Mesothelial cell of epicardium (in vitro differentiated cells): ENCODE results near the gene XPNPEP1. TPM values are rescaled to one million over a fixed set of nuclear protein-coding genes. Genes with fewer than 3 reads are reported as not detected.

ENCODE experiments used
- DNase-seq, 2 experiments: peaks; one replicate each; pipeline ENCODE4 v3.0.0; 2021; ENCODE audit warnings: low spot score in 2 of 2; ENCODE audit not compliant: unreplicated experiment in 2 of 2
- H3K27ac Mint-ChIP-seq: 2 replicates; pipeline ENCODE4 v1.8.0; 2021; ENCODE audit warnings: mixed read lengths
- H3K27me3 Mint-ChIP-seq: 2 replicates; pipeline ENCODE4 v1.8.0; 2021; ENCODE audit warnings: low read depth, mixed read lengths
- H3K36me3 Mint-ChIP-seq: 2 replicates; pipeline ENCODE4 v1.8.0; 2021; ENCODE audit warnings: mixed read lengths
- H3K4me1 Mint-ChIP-seq: 2 replicates; pipeline ENCODE4 v1.8.0; 2021; ENCODE audit warnings: mixed read lengths
- H3K4me3 Mint-ChIP-seq: 2 replicates; pipeline ENCODE4 v1.8.0; 2021; ENCODE audit warnings: mild to moderate bottlenecking, moderate library complexity, mixed read lengths
- H3K9me3 Mint-ChIP-seq: 2 replicates; pipeline ENCODE4 v1.8.0; 2021; ENCODE audit warnings: mixed read lengths
- total RNA-seq: library from RNA; stranded (reverse); gene quantifications from 3 replicates; pipeline ENCODE4 v1.2.1, GENCODE V29; 2021
- TF ChIP-seq, protein P1 (sequence below): fragments of 200-600 bp; sonication (generic); IDR thresholded peaks from one replicate; pipeline ENCODE4 v1.5.0; 2021; ENCODE audit warnings: antibody characterized with exemption; ENCODE audit not compliant: unreplicated experiment

XPNPEP1 gene
- total RNA-seq, 1 donor from 2014 or later, result 87.7 TPM

DNA sequence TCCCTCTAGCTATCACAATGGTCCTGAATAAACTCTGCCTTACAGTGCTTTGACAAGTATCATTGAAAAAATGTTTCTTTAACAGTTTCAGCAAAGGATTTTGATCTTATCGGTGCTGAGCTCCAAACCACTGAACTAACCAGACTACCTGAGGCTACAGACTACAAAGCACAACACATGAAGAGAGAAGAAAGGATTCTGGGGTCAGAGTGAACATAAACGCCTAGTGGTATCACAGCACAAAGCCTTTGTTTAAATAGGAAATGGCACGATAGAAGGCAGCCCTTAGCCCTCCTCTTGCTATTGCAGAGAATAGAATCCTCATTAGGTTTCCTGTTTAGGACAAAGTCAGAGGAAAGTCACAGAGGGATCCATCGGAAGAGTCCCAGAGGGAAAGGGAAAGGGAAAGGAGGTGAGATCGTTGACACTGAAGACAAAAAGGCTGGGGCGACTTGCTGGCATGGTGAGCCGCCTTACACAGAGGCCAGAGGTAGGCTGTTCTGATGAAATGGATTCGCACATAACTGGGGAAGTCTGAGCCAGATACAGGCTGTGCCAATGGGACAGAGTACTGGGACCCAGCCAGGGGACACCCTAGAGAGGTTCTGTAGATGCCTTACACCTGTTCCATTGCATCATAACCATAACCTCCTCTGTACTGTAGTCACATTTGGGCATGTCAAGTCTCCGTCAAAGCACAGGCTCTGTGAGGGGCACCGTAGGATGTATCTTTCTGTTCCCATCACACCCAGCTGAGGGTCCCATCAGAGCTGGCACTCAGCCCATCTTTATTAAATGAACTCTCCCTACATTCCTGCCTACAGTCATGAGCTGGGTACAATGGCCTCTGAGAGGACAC, 71.5 kb downstream of the XPNPEP1 start:
- Mint-ChIP-seq H3K9me3 (no peaks in the 10 kb centered on the region), H3K27me3 (peaks cover 3% of the 10 kb centered on the region), H3K4me1 (peaks cover 8% of the 10 kb centered on the region), H3K4me3 (no peak overlapping the region), H3K27ac (no peak overlapping the region), H3K36me3 (no peaks in the 10 kb centered on the region)
- no peak for DNase-seq
- TF ChIP-seq, protein P1, sequence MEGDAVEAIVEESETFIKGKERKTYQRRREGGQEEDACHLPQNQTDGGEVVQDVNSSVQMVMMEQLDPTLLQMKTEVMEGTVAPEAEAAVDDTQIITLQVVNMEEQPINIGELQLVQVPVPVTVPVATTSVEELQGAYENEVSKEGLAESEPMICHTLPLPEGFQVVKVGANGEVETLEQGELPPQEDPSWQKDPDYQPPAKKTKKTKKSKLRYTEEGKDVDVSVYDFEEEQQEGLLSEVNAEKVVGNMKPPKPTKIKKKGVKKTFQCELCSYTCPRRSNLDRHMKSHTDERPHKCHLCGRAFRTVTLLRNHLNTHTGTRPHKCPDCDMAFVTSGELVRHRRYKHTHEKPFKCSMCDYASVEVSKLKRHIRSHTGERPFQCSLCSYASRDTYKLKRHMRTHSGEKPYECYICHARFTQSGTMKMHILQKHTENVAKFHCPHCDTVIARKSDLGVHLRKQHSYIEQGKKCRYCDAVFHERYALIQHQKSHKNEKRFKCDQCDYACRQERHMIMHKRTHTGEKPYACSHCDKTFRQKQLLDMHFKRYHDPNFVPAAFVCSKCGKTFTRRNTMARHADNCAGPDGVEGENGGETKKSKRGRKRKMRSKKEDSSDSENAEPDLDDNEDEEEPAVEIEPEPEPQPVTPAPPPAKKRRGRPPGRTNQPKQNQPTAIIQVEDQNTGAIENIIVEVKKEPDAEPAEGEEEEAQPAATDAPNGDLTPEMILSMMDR, result no peak

DNA sequence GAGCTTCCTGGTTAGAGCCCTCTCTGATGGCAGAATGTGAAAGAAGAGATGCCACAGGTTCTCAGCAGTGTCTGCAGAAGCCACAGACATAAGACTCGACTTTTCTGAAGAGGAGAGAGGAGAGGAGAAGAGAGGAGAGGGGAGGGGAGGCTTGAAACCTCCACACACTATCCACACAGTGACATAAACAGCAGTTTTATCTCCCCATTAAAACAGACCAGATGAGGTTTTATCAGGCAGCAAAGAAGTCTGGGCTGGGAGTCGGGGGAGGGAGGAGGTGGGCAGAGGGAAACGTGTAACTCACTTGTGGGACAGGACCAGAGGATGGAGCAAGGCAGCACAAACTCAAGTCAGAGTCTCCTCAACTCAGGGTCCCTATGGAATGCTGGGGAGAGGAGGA, 76.5 kb downstream of the XPNPEP1 start:
- Mint-ChIP-seq H3K36me3 (no peaks in the 10 kb centered on the region), H3K4me1 (peaks cover 23% of the 10 kb centered on the region), H3K27ac (peak overlapping the region; percentile 67), H3K27me3 (peaks cover 14% of the 10 kb centered on the region), H3K4me3 (no peak overlapping the region), H3K9me3 (no peaks in the 10 kb centered on the region)
- DNase-seq, result no peak
- TF ChIP-seq, protein P1, result no peak

DNA sequence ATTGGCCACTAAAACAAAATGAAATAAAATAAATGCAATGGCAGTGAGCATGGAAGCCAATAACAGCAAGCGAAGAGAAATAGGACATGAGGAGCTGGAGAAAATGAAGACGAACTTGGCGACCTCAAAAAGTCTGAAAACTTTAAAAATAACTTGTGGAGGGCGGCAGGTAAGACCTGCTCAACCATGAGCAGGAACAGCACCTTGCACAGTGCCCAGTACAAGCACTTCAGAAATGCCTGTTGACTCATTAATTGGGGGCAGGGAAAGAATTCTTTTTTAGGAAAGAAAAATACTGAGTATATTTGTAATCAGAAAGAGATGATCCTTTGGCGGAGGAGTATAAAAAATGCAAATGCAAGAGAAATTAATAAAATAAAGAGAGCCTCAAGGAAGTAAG, 78.0 kb downstream of the XPNPEP1 start:
- no peaks in the 10 kb centered on the region for H3K36me3 Mint-ChIP-seq
- H3K4me1 Mint-ChIP-seq, result peaks cover 19% of the 10 kb centered on the region
- no peaks in the 10 kb centered on the region for H3K9me3 Mint-ChIP-seq
- no peak overlapping the region for H3K27ac Mint-ChIP-seq
- TF ChIP-seq, protein P1, result no peak
- no peak overlapping the region for H3K4me3 Mint-ChIP-seq
- DNase-seq, result no peak
- H3K27me3 Mint-ChIP-seq, result peaks cover 14% of the 10 kb centered on the region

DNA sequence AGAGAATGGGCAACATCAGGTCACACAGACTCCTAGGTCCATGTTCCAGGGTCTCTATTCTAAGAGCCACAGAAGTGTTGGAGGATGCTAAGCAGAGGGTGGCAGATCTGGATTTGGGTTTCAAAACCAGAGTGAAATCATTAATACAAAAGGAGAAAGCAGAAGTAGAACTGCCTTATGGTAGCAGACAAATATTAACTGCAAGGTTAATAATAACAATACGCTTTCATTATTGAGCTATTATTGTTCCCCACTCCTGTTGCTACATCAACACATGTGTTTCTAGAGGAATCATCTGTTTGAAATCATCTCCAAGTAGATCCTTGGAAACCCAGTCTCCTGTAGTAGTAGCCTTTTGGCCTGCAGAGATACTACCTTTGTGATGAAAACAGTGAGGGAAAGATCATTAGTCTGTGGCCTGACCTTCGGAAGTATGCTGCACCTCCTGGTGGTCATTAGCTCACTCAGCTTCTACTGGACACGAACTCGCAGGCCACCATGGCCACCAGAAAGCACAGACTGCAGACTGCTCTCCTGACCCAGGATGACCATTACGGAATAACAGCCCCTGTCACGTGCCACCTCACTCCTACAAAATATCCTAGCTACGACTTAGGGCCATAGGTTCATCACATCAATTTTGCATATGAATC, 84.6 kb downstream of the XPNPEP1 start:
- Mint-ChIP-seq H3K27me3 (peaks cover 6% of the 10 kb centered on the region), H3K4me1 (peaks cover 2% of the 10 kb centered on the region), H3K36me3 (no peaks in the 10 kb centered on the region), H3K4me3 (no peak overlapping the region), H3K27ac (no peak overlapping the region), H3K9me3 (no peaks in the 10 kb centered on the region)
- TF ChIP-seq, protein P1, result no peak
- DNase-seq, result no peak

DNA sequence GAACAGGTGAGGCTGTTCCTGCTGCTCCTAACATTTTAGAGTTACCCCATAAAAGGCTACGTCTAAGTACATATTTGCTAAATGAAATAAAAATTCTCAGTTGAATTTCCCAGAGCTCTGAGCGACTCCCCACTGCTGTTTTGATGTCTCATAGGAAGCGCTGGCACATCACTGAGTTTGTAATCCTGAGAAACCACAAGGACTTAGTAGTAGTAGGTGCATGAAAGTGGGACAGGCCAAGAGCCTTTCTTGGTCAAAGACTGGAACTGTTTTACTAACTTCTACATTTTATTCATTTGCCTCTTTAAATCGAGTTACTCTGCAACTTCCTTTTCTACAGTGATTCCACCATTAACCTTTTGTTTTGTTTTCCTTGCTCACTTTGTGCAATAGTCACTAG, 85.9 kb downstream of the XPNPEP1 start:
- TF ChIP-seq, protein P1, result no peak
- Mint-ChIP-seq H3K27me3 (peaks cover 2% of the 10 kb centered on the region), H3K27ac (no peak overlapping the region), H3K4me3 (no peak overlapping the region), H3K9me3 (peaks cover under 1% of the 10 kb centered on the region), H3K4me1 (peaks cover 2% of the 10 kb centered on the region), H3K36me3 (no peaks in the 10 kb centered on the region)
- no peak for DNase-seq
